GM12875 (cell line): ENCODE measurements around the gene TMEM92.
"Not testable (repeated sequence)": the region's sequence is repeated elsewhere in the genome, so short reads cannot be mapped to it uniquely, and the experiment has no call there.

Experiments used
- H3K4me3 ChIP-seq: one replicate; pipeline ENCODE4 v1.5.1; 2011; ENCODE audit warnings: low read depth, low read length, control low read depth
- TF ChIP-seq, protein P1 (sequence below): IDR thresholded peaks from 2 replicates; pipeline ENCODE4 v1.5.1; 2011; ENCODE audit warnings: low read depth, mild to moderate bottlenecking, control low read depth, inconsistent platforms, low read length, moderate library complexity, borderline replicate concordance; ENCODE audit not compliant: insufficient read depth

The TMEM92 gene

DNA sequence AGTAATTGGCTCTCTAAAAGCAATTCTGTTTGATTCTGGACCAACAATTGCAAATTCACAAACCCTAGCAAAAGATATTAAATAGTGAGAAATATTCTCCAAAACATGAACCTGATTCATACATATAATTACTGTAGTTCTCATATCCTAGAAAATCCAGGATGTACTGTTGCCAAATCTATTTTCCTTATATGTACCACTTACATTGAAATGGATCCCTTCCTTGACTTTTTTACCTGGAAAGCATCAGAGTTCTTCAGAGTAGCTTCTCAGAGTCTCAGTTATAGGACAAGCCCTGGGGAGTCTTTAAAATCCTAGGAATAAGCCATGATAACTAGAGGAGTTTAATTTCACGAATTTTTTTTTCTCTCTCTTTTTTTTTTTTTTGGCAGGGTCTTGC is 16.7 kb downstream of the TMEM92 start:
- TF ChIP-seq, protein P1, sequence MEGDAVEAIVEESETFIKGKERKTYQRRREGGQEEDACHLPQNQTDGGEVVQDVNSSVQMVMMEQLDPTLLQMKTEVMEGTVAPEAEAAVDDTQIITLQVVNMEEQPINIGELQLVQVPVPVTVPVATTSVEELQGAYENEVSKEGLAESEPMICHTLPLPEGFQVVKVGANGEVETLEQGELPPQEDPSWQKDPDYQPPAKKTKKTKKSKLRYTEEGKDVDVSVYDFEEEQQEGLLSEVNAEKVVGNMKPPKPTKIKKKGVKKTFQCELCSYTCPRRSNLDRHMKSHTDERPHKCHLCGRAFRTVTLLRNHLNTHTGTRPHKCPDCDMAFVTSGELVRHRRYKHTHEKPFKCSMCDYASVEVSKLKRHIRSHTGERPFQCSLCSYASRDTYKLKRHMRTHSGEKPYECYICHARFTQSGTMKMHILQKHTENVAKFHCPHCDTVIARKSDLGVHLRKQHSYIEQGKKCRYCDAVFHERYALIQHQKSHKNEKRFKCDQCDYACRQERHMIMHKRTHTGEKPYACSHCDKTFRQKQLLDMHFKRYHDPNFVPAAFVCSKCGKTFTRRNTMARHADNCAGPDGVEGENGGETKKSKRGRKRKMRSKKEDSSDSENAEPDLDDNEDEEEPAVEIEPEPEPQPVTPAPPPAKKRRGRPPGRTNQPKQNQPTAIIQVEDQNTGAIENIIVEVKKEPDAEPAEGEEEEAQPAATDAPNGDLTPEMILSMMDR: no peak
- no peak overlapping the region for H3K4me3 ChIP-seq

- H3K4me3 ChIP-seq: no peak overlapping the region
- TF ChIP-seq, protein P1: no peak
These were observed 18.2 kb downstream of the TMEM92 start for GRCh38 chr17:50292465-50292864.

DNA sequence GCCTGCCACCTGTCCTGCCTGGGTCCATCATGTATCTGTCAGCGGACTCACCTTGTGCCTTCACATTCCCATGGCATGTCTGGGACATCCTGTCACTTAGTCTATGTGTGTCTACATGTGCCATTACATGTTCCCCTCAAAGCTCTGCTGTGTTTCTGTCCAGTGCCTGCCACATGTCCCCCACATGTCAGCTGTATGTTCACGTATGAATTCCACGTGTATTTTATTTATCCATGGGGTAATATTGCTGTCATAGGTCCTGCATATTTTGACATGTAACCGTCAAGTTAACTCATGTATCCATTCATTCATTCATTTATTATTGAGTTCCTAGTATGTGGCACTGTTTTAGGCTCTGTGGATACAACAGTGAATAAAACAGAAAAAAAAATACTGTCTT is 20.8 kb downstream of the TMEM92 start:
- TF ChIP-seq, protein P1: no peak
- H3K4me3 ChIP-seq: no peak overlapping the region

GRCh38 chr17:50297407-50297865 is 23.2 kb downstream of the TMEM92 start:
- TF ChIP-seq, protein P1: peak; percentile 93
- no peak overlapping the region for H3K4me3 ChIP-seq

DNA sequence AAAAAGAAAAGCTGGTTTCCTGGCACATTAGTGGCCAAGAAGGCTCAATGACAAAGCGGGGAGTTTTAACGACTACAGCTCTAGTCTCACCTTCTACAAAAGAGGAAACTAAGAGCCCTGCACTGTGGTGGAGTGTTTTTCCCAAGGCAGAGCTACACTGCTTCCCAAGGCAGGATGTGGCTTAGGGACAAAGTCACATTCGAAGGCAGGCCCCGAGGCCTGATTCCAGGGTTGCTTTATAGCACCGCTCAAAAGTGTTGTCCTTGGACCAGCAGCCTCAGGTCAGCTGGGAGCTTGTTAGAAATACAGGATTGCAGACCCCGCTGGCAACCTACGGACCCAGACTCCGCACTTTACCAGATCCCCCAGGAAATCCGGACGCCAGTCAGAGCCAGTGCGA is 23.8 kb downstream of the TMEM92 start:
- TF ChIP-seq, protein P1: no peak
- H3K4me3 ChIP-seq: no peak overlapping the region

DNA sequence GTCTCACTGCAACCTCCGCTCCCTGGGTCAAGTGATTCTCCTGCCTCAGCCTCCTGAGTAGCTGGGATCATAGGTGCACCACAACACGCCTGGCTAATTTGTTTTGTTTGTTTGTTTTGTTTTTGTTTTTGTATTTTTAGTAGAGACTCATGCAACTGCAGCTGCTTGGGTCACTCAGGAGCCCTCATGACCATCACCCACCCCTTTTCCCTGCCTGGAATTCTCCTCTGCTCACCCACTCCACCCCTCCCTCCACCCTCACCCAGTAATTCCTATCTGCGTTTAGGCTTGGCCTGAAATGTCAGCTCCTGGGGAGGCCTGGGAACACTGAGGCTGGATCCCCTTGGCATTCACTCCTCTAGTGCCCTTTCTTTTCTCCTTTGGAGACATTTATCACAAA is 25.5 kb downstream of the TMEM92 start:
- TF ChIP-seq, protein P1: no peak
- H3K4me3 ChIP-seq: no peak overlapping the region

DNA sequence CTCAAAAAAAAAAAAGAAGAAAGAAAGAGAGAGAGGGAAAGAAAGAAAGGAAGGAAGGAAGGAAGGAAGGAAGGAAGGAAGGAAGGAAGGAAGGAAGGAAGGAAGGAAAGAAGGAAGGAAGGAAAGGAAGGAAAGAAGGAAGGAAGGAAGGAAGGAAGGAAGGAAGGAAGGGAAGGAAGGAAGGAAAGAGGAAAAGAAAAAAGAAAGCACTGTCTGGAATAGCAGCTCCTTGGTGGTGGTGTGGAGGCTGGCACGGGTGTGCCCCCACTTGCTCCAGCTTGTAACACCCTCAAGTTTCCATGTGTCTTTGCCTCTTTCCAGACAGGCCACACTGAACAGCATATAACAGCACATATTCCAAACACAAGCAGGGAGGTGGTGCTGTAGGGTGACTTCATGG is 26.6 kb downstream of the TMEM92 start:
- not testable (repeated sequence) for H3K4me3 ChIP-seq
